ENCODE results near the gene PPP1R1C. TPM values are rescaled to one million over a fixed set of nuclear protein-coding genes. Genes with fewer than 3 reads are reported as not detected.

The PPP1R1C gene
- total RNA-seq, 1 donor from 2014 or later = 13.8 TPM

GRCh38 chr2:181944914-181945291 lies 40.8 kb upstream of the PPP1R1C start:
- no peak for TF ChIP-seq CTCF (IDR thresholded peaks at IDR 0.05; ENCODE audit: partially characterized antibody, unreplicated experiment)
- Mint-ChIP-seq H3K27me3 (ENCODE audit: unreplicated experiment) (no peaks in the 10 kb centered on the region), H3K4me1 (ENCODE audit: low read depth, unreplicated experiment) (no peaks in the 10 kb centered on the region), H3K4me3 (ENCODE audit: unreplicated experiment) (no peak overlapping the region), H3K9me3 (ENCODE audit: unreplicated experiment) (no peaks in the 10 kb centered on the region), H3K27ac (ENCODE audit: unreplicated experiment) (no peak overlapping the region), H3K36me3 (ENCODE audit: unreplicated experiment) (no peaks in the 10 kb centered on the region)
- DNase-seq = no peak

- DNase-seq = no peak
- H3K4me3 Mint-ChIP-seq (ENCODE audit: unreplicated experiment) = no peak overlapping the region
- H3K9me3 Mint-ChIP-seq (ENCODE audit: unreplicated experiment) = no peaks in the 10 kb centered on the region
- no peaks in the 10 kb centered on the region for H3K27me3 Mint-ChIP-seq (ENCODE audit: unreplicated experiment)
- H3K27ac Mint-ChIP-seq (ENCODE audit: unreplicated experiment) = no peak overlapping the region
- no peaks in the 10 kb centered on the region for H3K4me1 Mint-ChIP-seq (ENCODE audit: low read depth, unreplicated experiment)
- TF ChIP-seq CTCF (IDR thresholded peaks at IDR 0.05; ENCODE audit: partially characterized antibody, unreplicated experiment) = no peak
- H3K36me3 Mint-ChIP-seq (ENCODE audit: unreplicated experiment) = no peaks in the 10 kb centered on the region
These were observed 39.1 kb upstream of the PPP1R1C start for GRCh38 chr2:181946444-181947127.

- Mint-ChIP-seq H3K4me3 (ENCODE audit: unreplicated experiment) (no peak overlapping the region), H3K4me1 (ENCODE audit: low read depth, unreplicated experiment) (no peaks in the 10 kb centered on the region), H3K36me3 (ENCODE audit: unreplicated experiment) (no peaks in the 10 kb centered on the region), H3K27ac (ENCODE audit: unreplicated experiment) (no peak overlapping the region), H3K27me3 (ENCODE audit: unreplicated experiment) (no peaks in the 10 kb centered on the region), H3K9me3 (ENCODE audit: unreplicated experiment) (no peaks in the 10 kb centered on the region)
- TF ChIP-seq CTCF (IDR thresholded peaks at IDR 0.05; ENCODE audit: partially characterized antibody, unreplicated experiment) = no peak
- DNase-seq = no peak
These were observed 38.4 kb upstream of the PPP1R1C start for GRCh38 chr2:181947273-181947672.

GRCh38 chr2:181948227-181948626 lies 37.4 kb upstream of the PPP1R1C start:
- TF ChIP-seq CTCF (IDR thresholded peaks at IDR 0.05; ENCODE audit: partially characterized antibody, unreplicated experiment) = no peak
- H3K36me3 Mint-ChIP-seq (ENCODE audit: unreplicated experiment) = no peaks in the 10 kb centered on the region
- no peak overlapping the region for H3K27ac Mint-ChIP-seq (ENCODE audit: unreplicated experiment)
- H3K27me3 Mint-ChIP-seq (ENCODE audit: unreplicated experiment) = no peaks in the 10 kb centered on the region
- no peaks in the 10 kb centered on the region for H3K4me1 Mint-ChIP-seq (ENCODE audit: low read depth, unreplicated experiment)
- DNase-seq = no peak
- no peak overlapping the region for H3K4me3 Mint-ChIP-seq (ENCODE audit: unreplicated experiment)
- no peaks in the 10 kb centered on the region for H3K9me3 Mint-ChIP-seq (ENCODE audit: unreplicated experiment)

- H3K36me3 Mint-ChIP-seq (ENCODE audit: unreplicated experiment) = no peaks in the 10 kb centered on the region
- no peak for DNase-seq
- TF ChIP-seq CTCF (IDR thresholded peaks at IDR 0.05; ENCODE audit: partially characterized antibody, unreplicated experiment) = no peak
- no peak overlapping the region for H3K4me3 Mint-ChIP-seq (ENCODE audit: unreplicated experiment)
- no peak overlapping the region for H3K27ac Mint-ChIP-seq (ENCODE audit: unreplicated experiment)
- no peaks in the 10 kb centered on the region for H3K4me1 Mint-ChIP-seq (ENCODE audit: low read depth, unreplicated experiment)
- no peaks in the 10 kb centered on the region for H3K9me3 Mint-ChIP-seq (ENCODE audit: unreplicated experiment)
- H3K27me3 Mint-ChIP-seq (ENCODE audit: unreplicated experiment) = no peaks in the 10 kb centered on the region
These were observed 36.6 kb upstream of the PPP1R1C start for GRCh38 chr2:181949047-181949446.
